ENCODE measurements around the gene DNAJC6.

The DNAJC6 gene

DNA sequence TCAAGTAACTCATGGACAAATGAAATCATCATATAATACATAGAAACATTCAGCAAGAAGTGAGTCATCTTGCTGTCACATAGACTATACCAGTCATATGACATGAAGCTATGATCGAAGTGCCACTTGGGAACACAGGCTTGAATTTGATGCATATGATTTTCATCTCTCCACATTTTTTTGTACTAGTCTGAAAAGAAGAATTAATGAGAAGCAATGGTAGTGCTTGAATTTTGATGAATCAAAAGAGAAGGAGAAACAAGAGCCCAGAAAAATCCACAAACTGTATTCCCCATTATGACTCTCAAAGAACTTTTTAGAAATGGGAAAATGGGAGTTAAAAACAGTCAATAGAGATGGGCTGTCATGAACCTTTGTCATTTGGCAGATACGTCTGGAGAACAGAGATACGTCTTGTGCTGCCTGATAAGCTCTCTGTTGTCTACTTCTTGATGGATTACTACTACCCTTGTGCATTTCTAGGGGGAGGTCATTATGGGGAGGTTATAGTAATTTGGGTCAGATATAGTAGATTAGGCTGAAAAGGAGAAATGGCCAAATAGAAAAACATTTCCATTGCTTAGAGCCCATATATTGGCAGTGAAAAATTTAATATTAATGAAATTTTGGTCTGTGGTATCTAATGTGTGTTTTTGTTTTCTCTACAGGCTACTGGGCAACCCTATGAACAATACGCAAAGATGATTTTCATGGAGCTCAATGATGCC, 103.1 kb downstream of the DNAJC6 start:
- no peak for DNase-seq

DNA sequence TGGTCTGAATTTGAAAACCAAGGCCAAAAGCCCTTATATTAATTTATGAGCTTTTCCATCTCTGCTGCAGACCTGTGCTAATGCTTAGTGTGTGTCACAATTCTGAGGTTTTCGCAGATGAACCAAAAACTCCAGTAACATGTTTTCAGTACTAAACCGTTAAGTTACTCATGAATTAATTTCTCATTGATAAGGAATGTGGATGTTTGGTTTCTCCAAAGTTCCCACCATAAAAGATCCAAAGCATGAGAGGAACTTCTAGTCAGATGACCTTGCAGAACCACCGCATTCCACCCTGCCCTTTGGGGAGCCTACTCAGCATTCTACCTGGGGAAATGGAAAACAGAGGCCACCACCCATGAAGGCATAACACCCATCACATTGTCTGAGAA, 103.6 kb downstream of the DNAJC6 start:
- DNase-seq: no peak

DNA sequence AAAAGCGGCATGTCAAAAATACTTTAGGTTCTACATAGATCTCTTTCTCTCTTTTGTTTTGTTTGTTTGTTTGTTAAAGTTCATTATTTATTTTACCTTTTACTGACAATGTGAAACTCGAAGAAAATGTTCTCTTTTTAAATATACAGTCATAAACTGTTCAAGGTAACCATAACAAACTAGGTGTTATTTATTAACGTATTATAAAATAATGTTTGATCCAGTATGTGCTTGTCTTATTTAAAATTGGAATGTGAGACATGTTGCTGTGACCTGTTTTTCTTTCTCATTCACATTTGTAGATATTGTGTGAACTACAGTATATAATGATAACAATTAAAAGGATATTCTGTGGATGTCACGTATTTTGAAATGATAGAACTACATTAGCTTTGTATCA, 105.2 kb downstream of the DNAJC6 start:
- no peak for DNase-seq

DNA sequence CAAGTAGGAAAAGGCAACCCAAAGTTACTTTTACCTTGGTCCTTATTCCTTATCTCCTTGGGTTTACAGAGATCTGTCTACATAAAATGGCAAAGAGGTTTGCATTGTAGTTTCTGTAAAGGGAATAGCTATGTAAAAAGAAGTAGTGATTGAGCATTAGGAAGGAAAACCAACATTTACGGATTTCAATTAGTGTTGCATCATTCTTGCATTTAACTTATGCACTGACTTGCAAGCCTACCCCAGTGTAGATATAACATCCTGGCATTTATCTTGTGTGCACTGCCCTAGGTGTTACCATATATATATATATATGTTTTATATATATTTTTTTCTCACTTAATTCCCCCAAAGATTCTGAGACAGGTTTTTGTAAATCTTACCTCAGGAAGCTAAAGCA, 107.4 kb downstream of the DNAJC6 start:
- no peak for DNase-seq

DNA sequence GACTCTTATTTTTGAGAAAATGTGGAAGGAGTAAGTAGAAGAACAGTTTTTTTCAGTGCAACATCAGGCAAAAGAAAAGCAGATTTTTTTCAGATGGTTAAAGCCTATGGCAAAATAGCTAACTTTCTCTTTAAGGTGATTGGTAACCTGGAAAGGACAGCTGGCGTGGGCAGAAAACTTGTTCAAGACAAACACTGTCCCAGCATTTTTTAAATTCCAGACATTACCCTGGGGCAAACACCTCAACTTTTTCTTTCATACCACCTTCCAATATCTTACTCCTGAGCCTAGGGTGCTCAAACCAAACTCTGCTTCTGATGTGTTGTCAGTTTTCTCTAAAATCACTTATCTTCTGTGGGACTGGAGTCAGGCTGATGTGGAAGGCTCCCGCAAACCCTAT, 108.4 kb downstream of the DNAJC6 start:
- no peak for DNase-seq

DNA sequence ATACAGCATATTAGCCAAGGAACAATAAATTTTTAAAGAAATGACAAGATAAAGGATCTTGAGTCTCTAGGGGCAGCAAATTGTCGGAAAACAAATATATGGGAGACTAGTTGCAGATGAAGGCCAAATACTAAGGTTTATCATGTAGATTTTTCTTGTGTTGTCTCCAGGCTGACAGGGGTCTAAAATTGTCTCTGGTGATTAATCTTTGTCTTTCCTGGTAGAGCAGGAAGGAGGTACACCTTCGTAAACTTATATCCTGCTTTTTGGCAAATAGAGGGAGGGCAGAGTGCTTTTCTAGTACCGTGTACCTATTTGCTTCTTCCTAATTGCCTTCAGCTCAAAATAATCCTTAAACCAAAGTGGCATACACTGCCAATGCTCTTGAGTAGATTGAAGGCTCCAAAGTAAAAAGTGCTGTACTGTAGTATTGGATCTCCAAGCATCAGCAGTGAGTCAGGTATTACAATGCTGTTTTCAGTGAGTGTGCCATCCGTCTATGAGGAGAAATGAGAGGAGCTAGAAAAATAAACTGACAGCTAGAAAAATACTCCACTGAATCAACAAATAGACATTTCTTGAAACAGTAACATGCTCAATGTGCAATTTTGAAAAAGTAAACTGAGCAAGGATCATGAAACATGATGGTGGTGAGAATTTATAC, 109.3 kb downstream of the DNAJC6 start:
- DNase-seq: no peak

DNA sequence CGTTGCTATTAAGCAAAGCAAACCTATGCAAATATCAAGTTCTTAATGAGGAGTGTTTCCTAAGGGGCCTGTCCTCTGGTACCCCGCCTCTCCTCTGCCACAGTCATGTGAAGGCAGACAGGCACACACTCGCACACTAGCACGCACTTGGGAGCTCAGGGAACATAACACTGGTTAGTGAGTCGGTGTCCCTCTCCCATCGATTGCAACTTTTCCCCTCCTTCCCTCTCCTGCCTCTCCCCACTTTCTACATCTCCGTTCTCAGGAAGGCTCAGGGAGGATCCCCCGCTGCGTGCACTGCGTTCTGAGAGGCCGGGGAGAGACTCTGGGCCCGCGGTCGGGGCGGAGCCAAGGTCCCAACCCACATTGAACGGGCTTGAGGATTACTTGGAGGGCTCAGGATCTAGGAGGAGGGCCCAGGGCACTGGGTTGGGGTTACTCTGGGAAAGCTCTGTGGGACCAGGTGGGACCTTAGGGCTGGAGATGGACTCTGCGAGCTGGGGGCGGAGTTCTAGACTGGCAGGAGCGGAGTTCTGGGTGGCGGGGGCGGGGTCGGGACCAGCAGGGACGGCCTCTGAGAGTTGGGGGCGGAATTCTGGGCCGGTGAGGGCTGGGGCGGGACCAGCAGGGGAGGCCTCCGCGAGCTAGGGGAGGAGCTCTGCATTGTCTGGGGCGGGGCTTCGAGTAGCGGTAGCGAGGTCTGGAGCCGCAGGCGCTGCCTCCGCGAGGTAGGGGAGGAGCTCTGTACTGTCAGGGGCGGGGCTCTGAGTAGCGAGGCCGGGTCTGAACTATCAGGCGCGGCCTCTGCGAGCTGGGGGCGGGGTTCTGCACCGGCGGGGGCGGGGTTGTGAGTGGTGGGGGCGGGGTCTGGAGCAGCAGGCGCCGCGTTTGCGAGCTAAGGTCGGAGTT, 110.6 kb downstream of the DNAJC6 start:
- peak; percentile 94 to 97 for DNase-seq

DNA sequence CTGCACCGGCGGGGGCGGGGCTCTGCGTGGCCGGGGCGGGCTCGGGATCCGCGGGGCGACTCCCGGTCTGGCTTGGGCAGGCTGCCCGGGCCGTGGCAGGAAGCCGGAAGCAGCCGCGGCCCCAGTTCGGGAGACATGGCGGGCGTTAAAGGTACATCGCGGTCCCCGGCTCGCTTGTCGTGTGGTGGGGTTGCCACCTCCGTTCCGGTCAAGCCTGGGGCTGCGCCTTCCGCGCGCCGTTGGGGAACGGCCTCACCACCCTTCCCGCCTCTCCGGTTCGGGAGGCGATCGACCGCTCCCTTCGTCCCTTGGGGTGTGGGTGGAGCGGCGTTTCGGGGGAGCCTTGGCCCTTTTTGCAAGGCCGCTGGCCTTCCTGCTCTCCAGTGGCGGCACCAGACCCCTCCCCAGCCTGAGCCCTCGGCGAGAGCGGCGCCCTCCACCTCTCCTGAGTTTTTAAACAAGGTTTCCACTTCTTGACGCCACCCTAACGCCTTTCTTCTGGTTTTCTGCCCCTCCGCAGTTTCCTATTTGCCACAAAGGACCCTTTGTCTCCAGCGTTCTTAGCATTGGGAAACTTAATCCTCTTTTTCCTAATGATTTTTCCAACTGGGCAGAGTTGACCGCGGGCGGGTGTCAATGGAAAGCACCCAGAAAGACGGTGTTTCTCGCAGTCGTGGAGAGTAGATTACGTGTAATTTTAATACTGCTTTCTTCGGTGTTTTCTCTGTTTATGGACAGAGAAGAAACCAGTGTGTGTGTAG, 111.4 kb downstream of the DNAJC6 start, which contains the start of the genes LEPR and LEPROT:
TSS of gene LEPR (plus strand) at position 79 of the 761 bp plus-strand sequence. CDS start 144,898 bp downstream, outside the sequence.
TSS of gene LEPROT (plus strand) at position 79 of the 761 bp plus-strand sequence. CDS start at position 136, 57 bp downstream.
- peak in 1 of 2 experiments; percentile 71 for DNase-seq

DNA sequence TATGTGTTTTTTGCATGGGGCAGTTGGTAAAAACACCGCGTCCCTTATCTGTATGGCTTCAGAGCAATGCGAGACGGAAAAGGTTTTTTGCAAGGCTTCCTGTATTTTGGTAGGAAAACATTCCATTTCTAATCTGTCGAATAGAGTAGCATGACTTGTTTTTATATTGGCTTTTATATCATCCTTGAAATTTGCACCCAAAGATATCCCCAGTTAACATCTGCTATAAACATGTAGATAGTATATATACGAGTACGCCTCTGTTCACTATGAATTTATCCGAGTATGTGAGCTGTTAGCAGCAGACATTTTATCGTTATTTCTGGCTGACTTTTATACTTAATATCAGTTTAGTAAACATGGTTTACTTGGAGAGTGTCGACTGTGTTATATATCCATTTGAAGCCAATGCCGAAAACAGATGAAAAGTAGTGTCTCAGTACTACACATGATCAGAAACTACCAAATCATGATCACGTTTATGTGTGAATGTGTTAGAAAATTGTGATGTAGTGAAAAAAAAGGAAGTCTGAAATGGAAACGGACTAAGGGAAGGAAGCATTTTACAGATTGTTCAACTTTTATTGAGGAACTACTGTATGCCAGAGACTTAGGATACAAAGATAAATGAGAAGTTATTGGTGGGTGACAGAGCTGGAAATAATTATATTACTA, 112.1 kb downstream of the DNAJC6 start:
- peak; percentile 61 to 73 for DNase-seq

DNA sequence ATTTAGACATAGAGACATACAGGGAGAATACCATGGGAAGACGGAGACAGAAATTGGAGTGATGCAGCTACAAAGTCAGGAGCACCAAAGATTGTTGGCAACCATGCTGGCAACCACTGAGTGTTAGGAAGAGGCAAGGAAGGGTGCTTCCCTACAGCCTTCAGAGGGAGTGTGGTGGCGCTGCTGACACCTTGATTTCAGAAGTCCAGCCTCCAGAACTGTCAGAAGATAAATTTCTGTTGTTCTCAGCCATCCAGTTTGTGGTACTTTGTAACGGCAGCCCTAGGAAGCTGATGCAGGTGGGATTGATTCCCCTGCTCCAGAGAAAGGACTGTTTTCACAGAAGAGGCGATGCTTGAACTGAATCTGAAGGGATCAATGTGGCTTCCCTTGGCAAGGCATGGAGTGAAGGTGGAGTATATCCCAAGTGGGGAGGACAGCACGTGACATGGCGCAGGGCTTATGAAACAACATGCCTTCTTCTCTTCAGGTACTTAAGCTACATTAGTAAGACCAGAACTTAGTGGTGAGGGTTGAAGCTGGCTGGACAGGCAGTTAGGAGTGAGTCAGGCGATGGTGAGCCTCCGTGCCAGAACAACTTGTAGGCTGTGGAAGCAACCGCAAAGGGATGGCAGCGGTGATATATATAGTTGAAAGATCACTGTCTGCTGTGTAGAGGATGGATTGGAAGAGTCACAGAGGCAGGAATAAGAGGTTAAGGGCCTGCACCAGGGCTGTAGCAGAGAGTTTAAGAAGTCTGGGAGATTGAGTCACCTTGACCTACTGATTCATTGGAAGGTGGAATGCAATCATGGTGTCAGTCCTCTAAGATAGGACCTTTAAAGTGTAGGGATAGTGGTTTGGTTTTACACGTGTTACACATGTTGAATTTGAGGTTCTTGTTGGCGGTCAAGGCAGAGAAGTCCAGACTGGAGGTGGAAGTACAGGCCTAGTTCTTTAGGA, 113.2 kb downstream of the DNAJC6 start:
- no peak for DNase-seq

DNA sequence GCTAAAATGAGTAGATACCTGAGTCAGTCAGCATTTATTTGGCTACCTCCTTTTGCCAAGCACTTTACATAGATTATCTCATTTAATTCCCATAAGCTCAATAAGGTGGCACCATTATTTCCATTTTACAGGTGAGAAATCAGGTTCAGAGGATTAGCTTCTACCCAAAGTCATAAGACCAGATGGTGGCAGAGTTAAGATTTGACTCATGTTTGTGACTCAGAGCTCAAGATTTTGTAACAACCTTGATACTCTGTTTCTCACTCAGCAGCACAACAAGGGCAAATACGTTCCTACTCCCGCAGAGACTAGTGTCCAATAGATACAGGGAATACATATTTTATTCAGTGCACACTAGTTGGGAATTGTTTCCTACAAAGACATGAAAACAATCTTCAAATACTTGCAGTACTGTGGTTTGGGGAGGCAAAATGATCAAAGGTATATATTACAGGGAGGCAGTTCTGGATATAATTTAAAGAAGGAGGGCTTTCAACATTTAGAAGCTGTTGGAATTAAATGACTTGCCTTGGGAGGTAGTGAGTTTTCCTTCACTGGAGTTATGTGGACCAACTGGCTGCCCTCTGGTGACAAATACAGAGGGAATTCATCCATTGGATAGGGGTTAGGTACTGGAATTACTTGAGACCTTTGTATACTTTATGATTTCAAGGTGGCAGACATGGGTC, 114.7 kb downstream of the DNAJC6 start:
- DNase-seq: no peak

DNA sequence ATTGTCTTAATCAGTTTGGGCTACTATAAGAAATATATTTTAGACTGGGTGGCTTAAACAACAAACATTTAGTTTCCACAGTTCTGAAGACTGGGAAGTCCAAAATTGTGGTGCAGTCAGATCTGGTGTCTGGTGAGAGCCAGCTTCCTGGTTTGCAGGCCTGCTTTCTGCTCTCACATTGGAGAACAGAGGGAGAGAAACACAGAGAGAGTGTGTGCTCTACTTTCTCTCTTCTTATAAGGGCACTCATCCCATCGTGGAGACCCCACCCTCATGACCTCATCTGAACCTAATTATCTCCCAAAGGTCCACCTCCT, 115.2 kb downstream of the DNAJC6 start:
- no peak for DNase-seq

DNA sequence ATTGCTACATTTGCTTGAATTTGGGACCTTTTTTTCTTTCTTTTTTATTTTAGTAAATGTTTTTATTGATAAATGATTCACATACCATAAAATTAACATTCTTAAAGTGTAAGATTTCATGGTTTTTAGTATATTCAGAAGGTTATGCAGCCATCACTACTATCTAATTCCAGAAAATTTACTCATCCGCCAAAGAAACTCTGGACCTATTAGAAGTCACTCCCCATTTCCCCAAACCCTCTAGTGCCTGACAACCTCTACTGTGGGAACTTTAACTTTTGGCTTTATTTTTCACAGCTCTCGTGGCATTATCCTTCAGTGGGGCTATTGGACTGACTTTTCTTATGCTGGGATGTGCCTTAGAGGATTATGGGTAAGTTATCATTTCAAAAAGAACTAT, 115.7 kb downstream of the DNAJC6 start:
- no peak for DNase-seq

DNA sequence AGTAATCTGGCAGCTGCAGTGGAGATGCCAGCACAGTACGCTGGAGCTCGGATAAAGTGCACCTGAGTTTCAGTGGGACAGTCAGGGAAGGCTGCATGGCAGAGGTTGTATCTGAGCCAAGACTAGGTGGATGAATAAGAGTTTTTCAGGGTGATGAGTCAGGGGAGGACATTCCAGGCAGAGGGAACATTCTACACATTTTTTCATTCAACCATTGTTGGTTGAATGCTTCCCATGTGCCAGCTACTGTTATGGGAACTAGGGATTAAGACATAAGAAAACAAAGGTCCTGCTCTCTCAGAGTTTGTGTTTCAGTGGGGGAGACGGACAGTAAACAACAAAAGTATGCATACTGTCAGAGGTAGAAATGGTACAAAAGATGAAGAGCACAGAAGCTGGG, 116.4 kb downstream of the DNAJC6 start:
- DNase-seq: no peak

DNA sequence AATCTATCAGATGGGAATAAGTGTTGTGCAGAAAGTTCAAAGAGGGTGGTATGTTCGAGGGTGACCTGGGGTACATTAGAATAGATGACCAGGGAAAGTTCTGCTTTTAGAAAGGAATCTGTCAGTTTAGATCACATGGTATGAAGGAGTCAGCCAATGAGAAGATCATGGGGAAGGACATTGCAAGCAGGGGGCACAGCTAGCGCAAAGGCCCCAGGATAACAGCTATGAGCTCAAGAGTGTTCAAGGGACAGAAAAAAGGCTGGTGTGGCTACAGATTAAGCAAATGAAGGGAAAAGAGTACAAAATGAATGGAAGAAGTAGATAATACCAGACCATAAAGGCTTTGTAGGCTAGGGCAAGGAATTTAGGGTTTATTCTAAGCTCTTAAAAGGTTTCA, 119.7 kb downstream of the DNAJC6 start:
- DNase-seq: no peak

DNA sequence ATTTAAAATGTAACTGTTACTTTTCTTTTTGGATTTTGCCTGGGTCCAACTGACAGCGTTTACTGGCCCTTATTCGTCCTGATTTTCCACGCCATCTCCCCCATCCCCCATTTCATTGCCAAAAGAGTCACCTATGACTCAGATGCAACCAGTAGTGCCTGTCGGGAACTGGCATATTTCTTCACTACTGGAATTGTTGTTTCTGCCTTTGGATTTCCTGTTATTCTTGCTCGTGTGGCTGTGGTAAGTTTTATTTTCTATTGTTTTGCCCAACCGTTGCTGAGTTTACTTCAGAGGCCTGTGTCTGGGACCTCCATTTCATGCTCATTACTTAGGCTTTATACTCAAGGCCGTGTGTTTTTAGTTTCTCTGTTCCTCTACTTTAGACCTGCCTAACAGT, 120.5 kb downstream of the DNAJC6 start:
- DNase-seq: no peak

DNA sequence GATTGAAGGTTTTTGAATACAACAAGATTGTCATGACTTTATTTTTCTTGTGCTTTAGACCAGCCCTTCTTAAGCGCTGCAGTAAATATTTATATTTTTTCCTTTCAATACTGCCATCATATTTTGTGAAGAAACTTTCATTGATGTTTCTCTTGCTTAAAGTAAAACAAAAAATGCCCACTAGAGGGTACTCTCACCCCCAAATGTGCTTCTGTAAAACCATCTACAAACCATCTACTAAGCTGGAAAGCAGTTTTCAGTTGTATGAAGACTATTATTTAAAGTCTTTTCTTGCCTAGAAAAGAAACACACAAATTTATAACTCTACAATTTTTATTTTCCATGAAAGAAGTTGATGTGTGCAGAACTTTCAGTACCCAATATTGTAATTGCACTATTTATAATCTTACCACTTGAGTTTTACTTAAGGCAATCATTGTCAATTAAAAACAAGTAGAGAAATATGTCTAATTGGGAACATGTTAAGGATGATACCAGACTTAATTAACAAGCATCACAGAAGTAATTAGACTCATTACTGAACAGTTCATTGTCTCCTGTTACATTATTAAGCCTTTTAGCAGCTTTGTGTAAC, 121.9 kb downstream of the DNAJC6 start:
- DNase-seq: peak; percentile 56 to 72

DNA sequence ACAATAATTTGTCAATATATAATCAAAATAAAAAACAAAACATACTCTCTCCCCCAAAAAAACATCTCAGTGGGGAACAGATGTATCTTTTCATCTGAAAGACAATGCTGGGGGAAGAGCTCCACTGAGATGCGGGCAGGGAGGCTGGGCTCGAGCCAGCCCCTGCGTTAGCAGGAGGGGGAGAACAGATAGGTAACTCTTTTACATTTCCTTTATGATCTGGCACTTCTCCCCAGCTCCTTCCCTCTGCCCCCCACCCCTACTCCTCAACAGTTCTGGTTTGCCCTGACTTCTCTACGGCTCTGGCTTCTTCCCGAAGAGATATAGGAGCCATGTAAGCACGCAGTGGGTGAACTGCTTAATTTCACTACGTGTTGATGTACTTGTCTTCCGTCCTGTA, 123.6 kb downstream of the DNAJC6 start:
- no peak for DNase-seq

DNA sequence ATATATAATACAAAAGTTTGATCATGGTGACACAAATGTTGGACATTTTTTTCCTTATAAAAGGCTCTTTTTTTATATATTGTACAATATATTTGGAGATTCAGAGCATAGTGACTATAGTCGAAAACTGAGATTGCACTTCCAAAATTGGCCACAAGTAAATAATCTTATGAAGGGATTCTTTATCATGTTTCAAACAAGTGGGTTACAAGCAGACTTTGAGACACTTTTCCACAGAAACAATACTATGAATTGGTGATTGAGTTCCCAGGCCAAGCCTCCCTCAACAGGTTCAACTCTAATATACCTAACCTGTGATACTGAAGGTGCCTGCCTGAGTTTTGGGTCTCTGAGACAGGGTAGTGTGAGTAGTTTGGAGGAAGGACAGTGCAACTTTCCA, 124.9 kb downstream of the DNAJC6 start:
- DNase-seq: peak in 1 of 2 experiments; percentile 8

DNA sequence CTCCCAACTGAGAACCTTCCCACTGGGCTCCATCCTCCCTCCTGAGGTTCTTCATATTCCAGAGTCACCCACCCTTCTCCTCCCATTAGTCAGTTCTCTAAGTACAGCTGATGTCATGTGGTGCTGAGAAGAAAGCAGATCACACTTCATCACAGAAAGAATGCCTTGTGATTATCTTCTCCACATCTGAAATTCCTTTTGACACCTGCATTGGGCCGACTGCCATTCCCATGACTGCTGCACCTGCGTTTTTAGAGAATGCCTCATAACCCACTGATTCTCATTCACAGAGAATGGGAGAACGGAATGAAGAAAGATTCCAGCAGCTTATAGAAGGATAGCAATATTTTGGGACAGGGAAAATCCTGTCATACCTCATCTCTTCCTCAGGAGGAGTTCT, 125.4 kb downstream of the DNAJC6 start:
- no peak for DNase-seq

Data from Kasumi-1 (cell line).